ENCODE measurements around the gene SLC22A12. TPM values are rescaled to one million over a fixed set of nuclear protein-coding genes. Genes with fewer than 3 reads are reported as not detected.
A peak's percentile ranks its signal among the peaks of the same experiment; 100 is the strongest.

Gene SLC22A12
- total and polyA plus RNA-seq, 2 experiments from 2014 or later, result not detected

- Histone ChIP-seq H3K27me3 (ENCODE audit: insufficient read depth) (no peaks in the 10 kb centered on the region), H3F3A (replicated peaks; ENCODE audit: low read depth) (0 out of 2 replicates have a peak, but pooled peaks cover 3% of the 10 kb centered on the region), H4K20me1 (replicated peaks; ENCODE audit: insufficient read depth) (no peaks in the 10 kb centered on the region), H3K27ac (ENCODE audit: low read depth) (no peak overlapping the region), H3K4me3 (no peak overlapping the region), H3K36me3 (ENCODE audit: insufficient read depth) (no peaks in the 10 kb centered on the region), H3K4me2 (no peak overlapping the region), H3K4me1 (ENCODE audit: insufficient read depth) (peaks cover 14% of the 10 kb centered on the region), H2AFZ (no peak overlapping the region; the same call in 1 of the 2 replicates), H3K9me2 (ENCODE audit: insufficient read depth) (0 out of 2 replicates have a peak, but pooled peaks cover 3% of the 10 kb centered on the region), H3K79me2 (replicated peaks; ENCODE audit: insufficient read depth) (no peaks in the 10 kb centered on the region)
- H3K4me3 Mint-ChIP-seq, result peak overlapping the region; percentile 16; the same call in 1 of the 3 replicates
- DNase-seq (ENCODE audit: low spot score), result no peak
- no peak for ATAC-seq
- peaks cover 44% of the 10 kb centered on the region for H3K4me1 Mint-ChIP-seq
- peaks cover 13% of the 10 kb centered on the region for H3K27me3 Mint-ChIP-seq (ENCODE audit: insufficient read depth, low read depth, poor library complexity)
- H3K9me3 Mint-ChIP-seq, result no peaks in the 10 kb centered on the region
- no peak overlapping the region for H3K27ac Mint-ChIP-seq
- TF ChIP-seq EZH2 (IDR thresholded peaks at IDR 0.05; ENCODE audit: low read depth, unreplicated experiment) (no peak), REST (IDR thresholded peaks at IDR 0.05; ENCODE audit: unreplicated experiment) (no peak), JUNB (IDR thresholded peaks at IDR 0.05; ENCODE audit: unreplicated experiment) (no peak), ZNF462 (CRISPR knock-in tag; IDR thresholded peaks at IDR 0.05) (no peak), CTCF (conservative IDR thresholded peaks at IDR 0.05; ENCODE audit: low read depth in 2 of 2) (no peak), ETS1 (IDR thresholded peaks at IDR 0.05) (no peak), NANOG (IDR thresholded peaks at IDR 0.05; ENCODE audit: borderline replicate concordance) (no peak), POLR2AphosphoS5 (IDR thresholded peaks at IDR 0.05; ENCODE audit: low read depth) (no peak), CREB1 (CRISPR knock-in tag; IDR thresholded peaks at IDR 0.05; ENCODE audit: low read depth) (no peak), STAT1 (IDR thresholded peaks at IDR 0.05; ENCODE audit: unreplicated experiment) (no peak), ZNF331 (CRISPR knock-in tag; IDR thresholded peaks at IDR 0.05; ENCODE audit: low read depth) (no peak), EZH2phosphoT487 (IDR thresholded peaks at IDR 0.05; ENCODE audit: unreplicated experiment) (no peak), ZNF114 (CRISPR knock-in tag; IDR thresholded peaks at IDR 0.05) (no peak)
- H3K36me3 Mint-ChIP-seq (ENCODE audit: low read depth), result no peaks in the 10 kb centered on the region; the same call in 2 of the 3 replicates
Measured at GRCh38 chr11:64560941-64561340, 30.1 kb upstream of the SLC22A12 start.
